Endodermal cell (in vitro differentiated cells): ENCODE measurements around the gene BMP7. TPM values are rescaled to one million over a fixed set of nuclear protein-coding genes. Genes with fewer than 3 reads are reported as not detected.

ENCODE experiments used
- DNase-seq: peaks from one replicate; pipeline ENCODE4 v3.0.0-alpha.2; 2017
- H3K27ac ChIP-seq: 2 replicates; pipeline ENCODE4 v1.5.1; 2013; ENCODE audit warnings: mild to moderate bottlenecking, low read depth, low read length, moderate library complexity
- H3K27me3 ChIP-seq: 2 replicates; pipeline ENCODE4 v1.6.1; 2013; ENCODE audit warnings: mild to moderate bottlenecking, low read length, moderate library complexity; ENCODE audit not compliant: insufficient read depth, control insufficient read depth, poor library complexity, severe bottlenecking
- H3K36me3 ChIP-seq: 2 replicates; pipeline ENCODE4 v1.7.0; 2013; ENCODE audit warnings: mild to moderate bottlenecking, low read length, moderate library complexity; ENCODE audit not compliant: control insufficient read depth, insufficient read depth
- H3K4me1 ChIP-seq: one replicate; pipeline ENCODE4 v1.7.0; 2013; ENCODE audit warnings: low read length; ENCODE audit not compliant: control insufficient read depth, insufficient read depth
- H3K4me3 ChIP-seq: 2 replicates; pipeline ENCODE4 v1.5.1; 2013; ENCODE audit warnings: mild to moderate bottlenecking, low read length, moderate library complexity
- H3K9ac ChIP-seq: 2 replicates; pipeline ENCODE4 v1.6.1; 2013; ENCODE audit warnings: mild to moderate bottlenecking, low read length, moderate library complexity; ENCODE audit not compliant: poor library complexity, severe bottlenecking; ENCODE audit errors: extremely low read depth
- H3K9me3 ChIP-seq: 2 replicates; pipeline ENCODE4 v1.6.1; 2013; ENCODE audit warnings: mild to moderate bottlenecking, low read length, moderate library complexity; ENCODE audit not compliant: control insufficient read depth
- H3K27ac Mint-ChIP-seq: 2 replicates; pipeline ENCODE4 v1.8.0; 2020; ENCODE audit warnings: mixed read lengths
- H3K27me3 Mint-ChIP-seq: 2 replicates; pipeline ENCODE4 v1.8.0; 2021; ENCODE audit warnings: mild to moderate bottlenecking, mixed read lengths; ENCODE audit not compliant: insufficient read depth
- H3K36me3 Mint-ChIP-seq: 2 replicates; pipeline ENCODE4 v1.8.0; 2020; ENCODE audit warnings: low read depth, mixed read lengths
- H3K4me1 Mint-ChIP-seq: 2 replicates; pipeline ENCODE4 v1.8.0; 2020; ENCODE audit warnings: mixed read lengths
- H3K4me3 Mint-ChIP-seq: 2 replicates; pipeline ENCODE4 v1.8.0; 2020; ENCODE audit warnings: mild to moderate bottlenecking, moderate library complexity, mixed read lengths
- H3K9me3 Mint-ChIP-seq: 2 replicates; pipeline ENCODE4 v1.8.0; 2020; ENCODE audit warnings: mild to moderate bottlenecking, mixed read lengths
- CTCF ChIP-seq: fragments of 200-600 bp; sonication (generic); conservative IDR thresholded peaks from 2 replicates; pipeline ENCODE4 v1.5.0; 2021; ENCODE audit warnings: antibody characterized with exemption, mild to moderate bottlenecking
- WGBS, 2 experiments: methylation state at CpG; one replicate each; pipeline versions ENCODE4 v1.1.5 to v1.1.7; 2013; ENCODE audit warnings: missing lambda C conversion rate in 2 of 2, mixed read lengths in 1 of 2; ENCODE audit not compliant: insufficient coverage in 1 of 2, insufficient read length in 1 of 2; 5-methylcytosine and 5-hydroxymethylcytosine counted together
- total RNA-seq, 2 donors: library from RNA; stranded (reverse); fragmentation: NEBNext Ultra II Directional in 1 of 2; extraction: Animal tissue kit (Norgen Biotek cat#: 25700) in 1 of 2; gene quantifications; 2 replicates in 1 of 2; 3 replicates in 1 of 2; pipeline ENCODE4 v1.2.1, GENCODE V29; 2021

BMP7 gene
- total RNA-seq, 2 donors from 2014 or later, result 45.6 to 49.6 TPM

GRCh38 chr20:57308451-57309271, 42.2 kb upstream of the BMP7 start:
- Histone ChIP-seq H3K4me1 (no peaks in the 10 kb centered on the region), H3K27ac (no peak overlapping the region), H3K36me3 (no peaks in the 10 kb centered on the region), H3K27me3 (peaks cover 5% of the 10 kb centered on the region), H3K9ac (no peak overlapping the region), H3K4me3 (no peak overlapping the region), H3K9me3 (no peaks in the 10 kb centered on the region)
- H3K9me3 Mint-ChIP-seq, result no peaks in the 10 kb centered on the region
- H3K4me1 Mint-ChIP-seq, result no peaks in the 10 kb centered on the region
- H3K36me3 Mint-ChIP-seq, result no peaks in the 10 kb centered on the region
- TF ChIP-seq CTCF, result no peak
- DNase-seq, result no peak
- no peak overlapping the region for H3K4me3 Mint-ChIP-seq
- WGBS, 2 experiments, result 80 to 84% methylated on average over 8 to 12 of the region's 13 CpGs
- H3K27me3 Mint-ChIP-seq, result peaks cover 7% of the 10 kb centered on the region
- no peak overlapping the region for H3K27ac Mint-ChIP-seq

- Histone ChIP-seq H3K9ac (no peak overlapping the region), H3K36me3 (no peaks in the 10 kb centered on the region), H3K9me3 (no peaks in the 10 kb centered on the region), H3K4me1 (no peaks in the 10 kb centered on the region), H3K27me3 (no peaks in the 10 kb centered on the region), H3K27ac (no peak overlapping the region), H3K4me3 (no peak overlapping the region)
- no peaks in the 10 kb centered on the region for H3K36me3 Mint-ChIP-seq
- no peak for DNase-seq
- H3K9me3 Mint-ChIP-seq, result no peaks in the 10 kb centered on the region
- H3K4me3 Mint-ChIP-seq, result no peak overlapping the region
- no peaks in the 10 kb centered on the region for H3K4me1 Mint-ChIP-seq
- peaks cover 11% of the 10 kb centered on the region for H3K27me3 Mint-ChIP-seq
- no peak for TF ChIP-seq CTCF
- WGBS, 2 experiments, result 94% methylated on average over 5 of the region's 5 CpGs
- no peak overlapping the region for H3K27ac Mint-ChIP-seq
Measured at GRCh38 chr20:57306747-57307146, 40.3 kb upstream of the BMP7 start.

- 87 to 88% methylated on average over 5 to 14 of the region's 14 CpGs for WGBS, 2 experiments
- peaks cover 24% of the 10 kb centered on the region for H3K27me3 Mint-ChIP-seq
- no peaks in the 10 kb centered on the region for H3K9me3 Mint-ChIP-seq
- no peak for DNase-seq
- H3K27ac Mint-ChIP-seq, result no peak overlapping the region
- no peaks in the 10 kb centered on the region for H3K9me3 ChIP-seq
- H3K27me3 ChIP-seq, result no peaks in the 10 kb centered on the region
- H3K36me3 ChIP-seq, result no peaks in the 10 kb centered on the region
- H3K27ac ChIP-seq, result no peak overlapping the region
- no peaks in the 10 kb centered on the region for H3K4me1 Mint-ChIP-seq
- TF ChIP-seq CTCF, result no peak
- H3K4me3 ChIP-seq, result no peak overlapping the region
- no peaks in the 10 kb centered on the region for H3K36me3 Mint-ChIP-seq
- no peak overlapping the region for H3K9ac ChIP-seq
- no peak overlapping the region for H3K4me3 Mint-ChIP-seq
- H3K4me1 ChIP-seq, result no peaks in the 10 kb centered on the region
Measured at GRCh38 chr20:57301026-57301425, 34.6 kb upstream of the BMP7 start.
